Embryonic facial prominence (tissue), 1 donor: ENCODE results near the gene IGFBP1.
"Not testable (repeated sequence)": the region's sequence is repeated elsewhere in the genome, so short reads cannot be mapped to it uniquely, and the experiment has no call there.

ENCODE experiments used
- DNase-seq: peaks from one replicate; pipeline ENCODE4 v3.0.0-alpha.2; 2016; ENCODE audit errors: extremely low spot score

IGFBP1 gene

DNA sequence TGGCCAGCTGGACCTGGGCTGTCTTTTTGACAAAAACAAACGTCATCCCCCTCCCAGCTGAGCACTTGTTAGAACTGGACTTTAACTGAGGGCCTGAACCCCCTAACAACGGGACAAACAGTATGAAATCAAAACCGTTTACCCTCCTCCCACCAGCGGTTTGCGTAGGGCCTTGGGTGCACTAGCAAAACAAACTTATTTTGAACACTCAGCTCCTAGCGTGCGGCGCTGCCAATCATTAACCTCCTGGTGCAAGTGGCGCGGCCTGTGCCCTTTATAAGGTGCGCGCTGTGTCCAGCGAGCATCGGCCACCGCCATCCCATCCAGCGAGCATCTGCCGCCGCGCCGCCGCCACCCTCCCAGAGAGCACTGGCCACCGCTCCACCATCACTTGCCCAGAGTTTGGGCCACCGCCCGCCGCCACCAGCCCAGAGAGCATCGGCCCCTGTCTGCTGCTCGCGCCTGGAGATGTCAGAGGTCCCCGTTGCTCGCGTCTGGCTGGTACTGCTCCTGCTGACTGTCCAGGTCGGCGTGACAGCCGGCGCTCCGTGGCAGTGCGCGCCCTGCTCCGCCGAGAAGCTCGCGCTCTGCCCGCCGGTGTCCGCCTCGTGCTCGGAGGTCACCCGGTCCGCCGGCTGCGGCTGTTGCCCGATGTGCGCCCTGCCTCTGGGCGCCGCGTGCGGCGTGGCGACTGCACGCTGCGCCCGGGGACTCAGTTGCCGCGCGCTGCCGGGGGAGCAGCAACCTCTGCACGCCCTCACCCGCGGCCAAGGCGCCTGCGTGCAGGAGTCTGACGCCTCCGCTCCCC is at the start of gene IGFBP1:
Gene IGFBP1 (plus strand): TSS at position 304 of the 808 bp plus-strand sequence. CDS start 165 bp downstream, at position 469.
- no peak for DNase-seq

GRCh38 chr7:45838852-45839251 is 49.4 kb upstream of the IGFBP1 start:
- not testable (repeated sequence) for DNase-seq

- DNase-seq, result not testable (repeated sequence)
Measured at GRCh38 chr7:45841926-45842717, 46.2 kb upstream of the IGFBP1 start.

GRCh38 chr7:45846536-45846935 is 41.8 kb upstream of the IGFBP1 start:
- not testable (repeated sequence) for DNase-seq

DNA sequence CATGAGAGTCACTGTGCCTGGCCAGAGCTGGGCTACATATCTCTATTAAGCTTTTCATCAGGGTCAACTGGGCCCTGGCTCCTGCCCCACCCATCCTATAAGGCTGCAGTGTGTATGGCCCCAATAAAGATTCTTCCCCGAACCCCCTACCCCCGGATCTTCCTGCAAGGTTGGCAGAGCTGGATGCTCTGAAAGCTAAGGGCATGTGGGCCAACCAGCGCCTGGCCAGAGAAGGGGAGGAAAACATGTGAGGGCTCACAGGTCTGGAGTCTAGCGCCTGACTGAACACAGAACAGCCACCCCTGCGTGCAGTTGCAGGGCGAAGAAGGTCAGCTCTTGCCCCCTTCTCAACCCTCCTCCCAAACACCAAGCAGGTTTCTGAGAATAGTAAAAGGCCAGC is 39.6 kb upstream of the IGFBP1 start:
- not testable (repeated sequence) for DNase-seq

DNA sequence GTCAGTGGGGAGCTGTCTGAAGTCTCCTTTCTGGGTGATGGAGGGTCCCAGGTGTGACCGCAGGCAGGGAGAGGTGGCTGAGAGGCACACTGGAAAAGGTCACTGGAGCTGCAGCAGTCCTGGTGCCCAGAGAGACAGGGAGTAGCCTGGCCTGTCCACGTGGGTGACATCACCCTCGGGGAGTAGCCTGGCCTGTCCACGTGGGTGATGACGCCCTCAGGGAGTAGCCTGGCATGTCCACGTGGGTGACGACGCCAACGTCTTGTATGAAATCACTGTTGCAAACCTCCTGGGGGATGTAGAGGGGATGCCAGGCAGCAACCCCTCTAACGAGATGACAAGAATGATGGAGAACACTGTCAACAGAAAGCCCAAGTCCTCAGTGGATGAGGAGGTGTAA is 35.3 kb upstream of the IGFBP1 start:
- DNase-seq, result not testable (repeated sequence)

DNA sequence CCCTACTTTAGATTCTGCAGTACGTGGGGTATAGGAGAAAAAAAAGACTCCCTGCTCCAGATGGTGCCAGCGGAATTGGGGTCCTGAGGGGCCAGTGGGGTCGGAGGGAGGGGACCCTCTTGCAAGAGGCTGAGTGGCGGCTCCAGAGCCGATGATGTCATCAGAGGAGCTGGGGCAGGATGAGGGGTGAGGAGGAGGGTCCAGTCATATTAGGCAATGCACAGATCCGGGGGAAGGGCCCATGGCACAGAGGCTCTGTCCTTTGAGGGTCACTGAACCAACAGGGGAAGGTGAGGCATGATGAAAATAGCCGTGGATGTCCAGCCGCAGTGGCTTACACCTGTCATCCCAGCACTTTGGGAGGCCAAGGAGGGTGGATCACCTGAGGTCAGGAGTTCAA is 34.8 kb upstream of the IGFBP1 start:
- not testable (repeated sequence) for DNase-seq

DNA sequence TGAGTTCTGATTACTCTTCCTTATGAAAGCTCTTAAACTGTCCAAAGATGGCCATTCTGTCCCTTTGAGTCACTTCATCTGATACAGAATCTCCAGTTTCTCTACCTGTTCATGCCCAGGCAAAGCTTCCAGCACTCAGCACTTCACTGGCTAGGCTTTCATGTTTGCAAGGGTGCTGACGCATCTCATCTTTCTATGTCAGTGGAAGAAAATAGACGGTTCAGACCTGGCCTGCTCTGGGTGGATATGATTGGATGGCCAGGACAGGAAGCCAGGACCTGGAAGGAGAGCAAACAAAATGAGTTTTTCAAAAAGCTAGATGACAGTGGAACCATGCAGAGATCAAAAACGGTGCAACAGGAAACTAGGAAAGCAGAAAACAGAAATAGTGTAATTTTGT is 32.6 kb upstream of the IGFBP1 start:
- DNase-seq, result not testable (repeated sequence)

DNA sequence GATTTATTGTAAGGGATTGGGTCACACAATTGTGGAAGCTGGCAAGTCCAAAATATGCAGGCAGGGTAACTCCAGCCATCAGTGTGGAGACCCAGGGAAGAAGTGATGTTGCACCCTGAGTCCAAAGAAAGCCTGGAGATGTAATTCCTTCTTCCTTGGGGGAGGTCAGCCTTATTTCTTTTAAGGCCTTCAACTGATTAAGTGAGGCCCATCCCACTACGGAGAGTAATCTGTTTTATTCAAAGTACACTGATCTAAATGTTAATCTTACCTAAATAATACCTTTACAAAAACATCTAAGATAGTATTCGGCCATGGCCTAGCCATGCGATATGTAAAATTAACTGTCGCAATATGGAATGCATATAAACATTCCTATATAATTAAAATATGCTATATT is 31.4 kb upstream of the IGFBP1 start:
- DNase-seq, result not testable (repeated sequence)

DNA sequence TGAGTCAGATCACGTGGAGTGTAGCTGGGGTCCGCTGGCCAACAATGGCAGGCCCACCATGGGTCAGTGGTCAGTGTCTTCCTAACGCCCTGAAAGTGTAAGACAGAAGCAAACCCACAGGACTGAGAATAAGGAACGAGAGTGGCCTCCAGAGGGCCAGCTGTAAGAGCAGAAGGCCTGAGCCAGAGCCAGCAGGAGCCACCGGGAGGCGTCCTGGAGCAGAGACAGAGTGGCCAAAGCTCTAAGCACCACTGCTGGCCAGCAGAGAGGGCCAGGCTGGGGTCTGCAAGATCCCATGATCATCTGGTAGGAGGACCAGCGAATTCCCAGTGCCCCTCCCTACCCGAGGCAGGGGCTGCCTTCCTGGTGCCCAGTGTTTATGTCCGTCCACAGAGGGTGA is 24.6 kb upstream of the IGFBP1 start:
- no peak for DNase-seq

GRCh38 chr7:45865594-45866410 is 22.5 kb upstream of the IGFBP1 start:
- no peak for DNase-seq

DNA sequence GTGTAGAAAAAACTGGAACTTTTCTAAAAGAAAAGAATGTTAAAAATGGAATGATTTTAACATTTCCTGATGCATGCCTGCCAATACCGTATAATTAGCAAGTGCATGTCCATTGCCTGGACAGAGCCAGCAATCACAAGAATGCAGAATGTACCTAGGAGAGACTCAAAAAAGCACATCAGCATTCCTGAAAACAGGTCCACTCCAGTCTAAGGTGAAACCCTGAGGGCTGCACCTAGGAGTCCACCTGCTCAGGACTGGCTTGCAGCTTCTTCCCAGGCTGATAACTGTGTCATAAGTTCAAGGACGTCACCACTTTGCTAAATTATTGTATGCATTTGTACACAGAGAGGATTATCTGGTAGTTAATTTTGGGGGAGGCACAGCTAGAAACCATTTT is 20.8 kb upstream of the IGFBP1 start:
- DNase-seq, result no peak

DNA sequence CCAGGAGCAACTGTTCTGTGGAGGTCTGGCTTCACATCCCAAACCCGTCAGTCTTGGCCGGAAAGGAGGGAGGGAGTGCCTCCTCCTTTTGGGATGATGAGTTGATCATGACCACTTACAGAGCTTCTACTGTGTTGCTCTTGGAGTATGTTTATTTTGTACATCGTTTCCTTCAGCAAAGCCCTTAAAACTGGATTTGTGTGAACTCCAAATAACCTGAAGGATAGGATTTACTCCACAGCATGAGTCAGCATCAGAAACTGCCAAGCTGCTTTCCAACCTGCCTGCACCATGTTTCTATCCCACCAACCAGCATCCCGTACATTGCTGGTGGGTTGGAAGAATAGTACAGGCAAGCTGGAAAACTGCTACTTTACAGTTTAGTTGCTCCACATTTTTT is 18.9 kb upstream of the IGFBP1 start:
- DNase-seq, result no peak

GRCh38 chr7:45872116-45873034 is 15.9 kb upstream of the IGFBP1 start:
- DNase-seq, result no peak

DNA sequence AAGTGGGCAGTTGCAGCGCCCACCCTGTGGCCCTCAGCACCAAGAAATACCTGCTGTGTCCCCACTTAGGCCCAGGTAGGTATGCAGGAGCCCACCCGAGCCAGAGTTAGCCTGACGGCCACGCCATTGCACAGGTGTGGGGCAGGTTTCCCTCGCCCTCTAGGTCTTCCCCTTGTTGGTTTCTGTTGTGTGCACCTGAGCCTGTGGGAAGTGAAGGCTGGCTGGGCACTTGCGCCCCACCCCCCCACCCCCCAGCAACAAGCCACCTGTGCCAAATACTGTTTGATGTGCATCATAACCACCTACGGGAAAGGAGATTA is 15.3 kb upstream of the IGFBP1 start, which contains the start of gene CCDC201:
Gene CCDC201 (minus strand): TSS at position 48 of the 320 bp plus-strand sequence. CDS start 75 bp downstream, outside the sequence.
- DNase-seq, result no peak

- no peak for DNase-seq
Measured at GRCh38 chr7:45873355-45873754, 14.9 kb upstream of the IGFBP1 start.

GRCh38 chr7:45874408-45875131 is 13.7 kb upstream of the IGFBP1 start:
- DNase-seq, result no peak

DNA sequence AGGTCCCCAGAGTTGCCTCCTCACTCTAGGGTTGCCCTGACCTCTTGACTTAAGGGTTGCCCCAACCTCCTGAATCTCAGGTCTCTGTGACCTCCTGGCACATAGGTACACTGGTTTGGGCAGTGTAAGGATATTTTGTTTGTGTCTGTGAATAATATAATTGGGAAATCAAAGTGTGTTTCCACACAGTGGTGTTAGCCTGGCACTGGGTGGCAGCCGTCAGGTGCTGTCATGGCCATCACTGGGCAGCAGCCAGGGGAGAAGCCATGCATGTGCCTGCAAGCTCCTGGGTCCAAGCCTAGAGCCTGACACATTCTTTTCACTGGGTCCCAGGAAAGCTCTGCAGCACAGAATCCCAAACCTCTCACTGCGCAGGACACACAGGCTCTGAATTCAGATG is 11.8 kb upstream of the IGFBP1 start:
- DNase-seq, result no peak

DNA sequence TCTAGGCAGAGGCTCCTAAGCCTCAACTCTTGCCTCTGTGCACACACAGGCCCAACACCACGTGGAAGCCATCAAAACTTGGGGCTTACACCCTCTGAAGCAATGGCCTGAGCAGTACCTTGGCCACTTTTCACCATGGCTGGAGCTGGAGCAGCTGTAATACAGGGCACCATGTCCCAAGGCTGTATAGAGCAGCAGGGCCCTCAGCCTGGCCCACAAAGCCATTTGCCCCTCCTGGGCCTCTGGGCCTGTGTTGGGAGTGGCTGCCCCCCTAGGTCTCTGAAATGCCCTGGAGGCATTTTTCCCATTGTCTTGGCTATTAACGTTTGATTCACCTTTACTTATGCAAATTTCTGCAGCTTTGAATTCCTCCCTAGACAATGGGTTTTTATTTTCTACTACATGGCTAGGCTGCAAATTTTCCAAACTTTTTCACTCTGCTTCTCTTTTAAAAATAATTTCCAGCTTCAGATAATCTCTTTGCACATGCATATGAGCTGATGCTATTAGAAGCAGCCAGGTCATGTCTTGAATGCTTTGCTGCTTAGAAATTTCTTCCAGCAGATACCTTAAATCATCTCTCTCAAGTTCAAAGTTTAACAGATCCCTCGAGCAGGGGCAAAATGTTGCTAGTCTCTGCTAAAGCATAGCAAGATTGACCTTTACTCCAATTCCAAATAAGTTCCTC is 9.7 kb upstream of the IGFBP1 start:
- no peak for DNase-seq

GRCh38 chr7:45880433-45880860 is 7.8 kb upstream of the IGFBP1 start:
- DNase-seq, result no peak
